GM20000 (cell line): Measurements from ENCODE around the gene NKX6-1.
A peak's percentile ranks its signal among the peaks of the same experiment; 100 is the strongest.

Source experiments
- DNase-seq: peaks from one replicate; pipeline ENCODE4 v3.0.0; 2012; ENCODE audit warnings: low spot score
- CTCF ChIP-seq: IDR thresholded peaks from 2 replicates; pipeline ENCODE4 v1.5.1; 2012; ENCODE audit warnings: mild to moderate bottlenecking, control low read depth; ENCODE audit errors: extremely low read depth, missing control alignments

Gene NKX6-1

GRCh38 chr4:84456157-84456556 lies 42.9 kb downstream of the NKX6-1 start:
- no peak for DNase-seq
- no peak for TF ChIP-seq CTCF

GRCh38 chr4:84455697-84456096 lies 43.4 kb downstream of the NKX6-1 start:
- no peak for TF ChIP-seq CTCF
- no peak for DNase-seq

GRCh38 chr4:84451546-84451945 lies 47.5 kb downstream of the NKX6-1 start:
- DNase-seq: no peak

GRCh38 chr4:84443523-84443922 lies 55.6 kb downstream of the NKX6-1 start:
- no peak for TF ChIP-seq CTCF
- no peak for DNase-seq

More at GRCh38 chr4:84451546-84451945, 47.5 kb downstream of the NKX6-1 start:
- peak; percentile 3 for TF ChIP-seq CTCF

GRCh38 chr4:84442778-84443177 lies 56.3 kb downstream of the NKX6-1 start:
- DNase-seq: no peak
- no peak for TF ChIP-seq CTCF
